ENCODE measurements around the gene ECHDC1. TPM values are rescaled to one million over a fixed set of nuclear protein-coding genes. Genes with fewer than 3 reads are reported as not detected.

Gene ECHDC1
- total and polyA plus RNA-seq, 2 of the 8 experiments (the other 6 are each of a cell fraction or from before 2014, with no cell fraction given): 11.3 to 60.5 TPM

DNA sequence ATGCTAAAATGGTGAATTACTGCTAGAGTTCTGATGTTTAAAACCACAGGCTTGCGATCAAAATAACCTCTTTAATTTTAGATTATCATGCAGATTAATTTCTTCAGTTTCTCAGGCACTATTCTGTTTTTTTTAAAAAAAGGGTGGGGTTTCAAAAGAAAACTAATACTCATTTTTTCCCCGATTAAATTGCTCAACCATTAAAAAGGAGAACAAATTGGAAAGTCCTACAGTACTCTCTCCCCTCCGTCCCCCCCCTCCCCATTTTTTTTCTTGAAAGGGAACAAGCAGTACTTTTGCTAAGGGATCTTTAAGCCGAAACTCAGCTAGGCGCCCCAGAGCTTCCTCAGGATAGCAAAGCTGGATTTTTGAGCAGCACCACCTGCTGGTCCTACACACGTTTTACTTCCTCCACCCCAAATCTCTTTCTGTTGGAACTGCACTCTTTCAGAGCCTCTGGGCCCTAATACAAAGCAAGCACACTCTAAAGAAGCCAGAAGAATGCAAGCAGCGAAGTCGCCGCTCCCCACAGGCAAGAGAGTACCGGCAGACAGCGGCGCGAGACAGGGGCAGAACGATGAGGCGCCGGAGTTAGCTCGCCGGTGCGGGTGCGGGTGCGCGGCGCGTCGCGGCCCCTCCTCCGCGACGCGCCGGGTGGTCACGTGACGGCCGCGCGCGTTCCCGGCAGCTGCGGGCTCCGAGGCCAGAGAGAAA, 77.1 kb downstream of the ECHDC1 start, which contains the start of gene RNF146:
RNF146 (plus strand) TSS at position 687 of the 714 bp plus-strand sequence. CDS start 13,475 bp downstream, outside the sequence.
- Histone ChIP-seq H2AK5ac (ENCODE audit: low read depth, low read length) (no peak within 1 kb of the TSS), H2BK120ac (replicated peaks; ENCODE audit: low read depth, low read length) (no peak within 1 kb of the TSS), H2BK12ac (ENCODE audit: low read depth, low read length) (no peak within 1 kb of the TSS; the same call in 1 of the 2 replicates), H3K9ac (replicated peaks in 1 of 4; ENCODE audit: extremely low read depth in 1 of 4, low read depth in 3 of 4, low read length in 3 of 4) (peak within 1 kb of the TSS; percentile 90 to 99 (median 94)), H3K79me2 (ENCODE audit: control insufficient read depth in 1 of 2, insufficient read depth in 2 of 2, low read length in 2 of 2) (peaks cover 4 to 42% of the 10 kb centered on the region in 2 experiments; a peak in 3 of 4 replicates), H2AFZ (ENCODE audit: low read length) (peak within 1 kb of the TSS; percentile 86; the same call in 1 of the 2 replicates), H3K4me1 (replicated peaks in 1 of 4; ENCODE audit: control insufficient read depth in 3 of 4, insufficient read depth in 4 of 4, low read length in 3 of 4) (peaks cover 0 to 5% (median 0%) of the 10 kb centered on the region in 4 experiments; a peak in 1 of 7 replicates), H2BK5ac (ENCODE audit: low read depth, low read length) (peak within 1 kb of the TSS; percentile 93), H4K8ac (ENCODE audit: extremely low read depth, insufficient read depth, low read length) (peak within 1 kb of the TSS; percentile 93; the same call in 1 of the 2 replicates), H3K27me3 (replicated peaks in 1 of 4; ENCODE audit: control insufficient read depth in 3 of 4, extremely low read depth in 1 of 4, insufficient read depth in 3 of 4, low read length in 3 of 4) (no peaks in the 10 kb centered on the region), H3K9me3 (ENCODE audit: insufficient read depth in 2 of 2, low read depth in 1 of 2, low read length in 1 of 2) (no peaks in the 10 kb centered on the region), H4K20me1 (replicated peaks in 1 of 2; ENCODE audit: control insufficient read depth in 1 of 2, insufficient read depth in 2 of 2, low read length in 2 of 2) (peaks cover under 1 to 3% of the 10 kb centered on the region in 2 experiments), H3K27ac (ENCODE audit: low read depth, low read length) (peak within 1 kb of the TSS; percentile 91), H4K91ac (replicated peaks; ENCODE audit: insufficient read length, low read length) (peak within 1 kb of the TSS; percentile 39), H3K79me1 (ENCODE audit: low read depth, low read length) (no peaks in the 10 kb centered on the region), H3K36me3 (ENCODE audit: control insufficient read depth in 2 of 4, insufficient read depth in 4 of 4, low read length in 3 of 4) (no peaks in the 10 kb centered on the region; a peak in 1 of 8 replicates), H3K4me2 (ENCODE audit: insufficient read depth in 1 of 2, low read depth in 2 of 2, low read length in 2 of 2) (peak within 1 kb of the TSS; percentile 62 to 74), H3K23ac (ENCODE audit: insufficient read length) (no peak within 1 kb of the TSS), H3K4ac (replicated peaks; ENCODE audit: insufficient read length, low read depth, low read length) (peak within 1 kb of the TSS; percentile 23), H4K5ac (ENCODE audit: insufficient read length, low read depth, low read length) (peak within 1 kb of the TSS; percentile 99), H3K14ac (ENCODE audit: insufficient read length) (no peak within 1 kb of the TSS), H3K4me3 (ENCODE audit: extremely low read depth in 1 of 4, insufficient read depth in 2 of 4, low read depth in 3 of 4, low read length in 4 of 4) (peak within 1 kb of the TSS; percentile 86 to 96 (median 90)), H3K56ac (replicated peaks; ENCODE audit: insufficient read length, low read depth, low read length) (peak within 1 kb of the TSS; percentile 87), H2BK15ac (ENCODE audit: low read length) (no peak within 1 kb of the TSS), H3K23me2 (ENCODE audit: low read depth, low read length) (no peaks in the 10 kb centered on the region), H3K18ac (ENCODE audit: extremely low read depth, low read length) (peak within 1 kb of the TSS; percentile 99), H2BK20ac (ENCODE audit: low read length) (no peak within 1 kb of the TSS; the same call in 1 of the 2 replicates)
- ChIA-PET CTCF (ENCODE audit: partially characterized antibody) (interaction anchor here (0.6 to 3.9 kb wide), 12 partner anchors 9 to 280 kb away, joined by 3 to 23 read pairs (median 4); no protein-coding TSS in a partner anchor), POLR2A (ENCODE audit: partially characterized antibody) (interaction anchor here (0.6 to 3.6 kb wide), 14 partner anchors 10 to 253 kb away, joined by 3 to 16 read pairs (median 3); partner anchors contain the start of gene MTCL3)
- FAIRE-seq (no peak), DNase-seq (ENCODE audit: low read depth in 1 of 2, low spot score in 2 of 2) (peak; percentile 41 to 81)
- 2% methylated on average over 40 of the region's 40 CpGs; no CpG with 5 or more reads in 1 of the 2 experiments for WGBS, 2 experiments (ENCODE audit: extremely low coverage in 1 of 2, insufficient coverage in 1 of 2, insufficient read length in 1 of 2, insufficient replicate concordance in 2 of 2, low coverage in 1 of 2, low lambda C conversion rate in 2 of 2, missing lambda C conversion rate in 1 of 2)
- TF ChIP-seq TAF7 (optimal IDR thresholded peaks at IDR 0.05; ENCODE audit: borderline replicate concordance, low read depth, low read length): peak; percentile 76
- peak; percentile 26; the same call in 1 of the 2 replicates for TF ChIP-seq CREB1 (IDR thresholded peaks at IDR 0.05)
- TF ChIP-seq TBP (IDR thresholded peaks at IDR 0.05; ENCODE audit: low read depth, low read length): peak; percentile 80
- TF ChIP-seq SRF (IDR thresholded peaks at IDR 0.05; ENCODE audit: low read depth, low read length): no peak
- peak; percentile 42 to 47 for TF ChIP-seq RAD21 (IDR thresholded peaks at IDR 0.05 in 1 of 2, conservative IDR thresholded peaks at IDR 0.05 in 1 of 2; ENCODE audit: low read depth in 2 of 2, low read length in 2 of 2)
- TF ChIP-seq ASH2L (IDR thresholded peaks at IDR 0.05; ENCODE audit: low read length): peak; percentile 87
- TF ChIP-seq, protein P1, sequence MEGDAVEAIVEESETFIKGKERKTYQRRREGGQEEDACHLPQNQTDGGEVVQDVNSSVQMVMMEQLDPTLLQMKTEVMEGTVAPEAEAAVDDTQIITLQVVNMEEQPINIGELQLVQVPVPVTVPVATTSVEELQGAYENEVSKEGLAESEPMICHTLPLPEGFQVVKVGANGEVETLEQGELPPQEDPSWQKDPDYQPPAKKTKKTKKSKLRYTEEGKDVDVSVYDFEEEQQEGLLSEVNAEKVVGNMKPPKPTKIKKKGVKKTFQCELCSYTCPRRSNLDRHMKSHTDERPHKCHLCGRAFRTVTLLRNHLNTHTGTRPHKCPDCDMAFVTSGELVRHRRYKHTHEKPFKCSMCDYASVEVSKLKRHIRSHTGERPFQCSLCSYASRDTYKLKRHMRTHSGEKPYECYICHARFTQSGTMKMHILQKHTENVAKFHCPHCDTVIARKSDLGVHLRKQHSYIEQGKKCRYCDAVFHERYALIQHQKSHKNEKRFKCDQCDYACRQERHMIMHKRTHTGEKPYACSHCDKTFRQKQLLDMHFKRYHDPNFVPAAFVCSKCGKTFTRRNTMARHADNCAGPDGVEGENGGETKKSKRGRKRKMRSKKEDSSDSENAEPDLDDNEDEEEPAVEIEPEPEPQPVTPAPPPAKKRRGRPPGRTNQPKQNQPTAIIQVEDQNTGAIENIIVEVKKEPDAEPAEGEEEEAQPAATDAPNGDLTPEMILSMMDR (IDR thresholded peaks at IDR 0.05; ENCODE audit: control extremely low read depth in 1 of 3, insufficient read depth in 1 of 3, low read depth in 1 of 3, low read length in 3 of 3): peak; percentile 28 to 59 (median 43)
- peak; percentile 61; the same call in 1 of the 2 replicates for TF ChIP-seq GTF2F1 (IDR thresholded peaks at IDR 0.05; ENCODE audit: borderline replicate concordance, low read depth, low read length)
- TF ChIP-seq CEBPB (IDR thresholded peaks at IDR 0.05; ENCODE audit: low read depth, low read length): no peak
